T-helper 17 cell (primary cell): ENCODE measurements around the gene MYT1. TPM values are rescaled to one million over a fixed set of nuclear protein-coding genes. Genes with fewer than 3 reads are reported as not detected.
"Not testable (repeated sequence)": the region's sequence is repeated elsewhere in the genome, so short reads cannot be mapped to it uniquely, and the experiment has no call there.

ENCODE experiments used
- ATAC-seq: fragments of 150-1000 bp; cut with Tn5 transposase; 2 replicates; pipeline ENCODE4 v1.10.0; 2021; ENCODE audit warnings: mild to moderate bottlenecking, moderate library complexity
- DNase-seq, 3 donors: peaks; one replicate each; pipeline versions ENCODE4 v3.0.0 to v3.0.0-alpha.2; 2020 to 2021
- H3K9me3 ChIP-seq: one replicate; pipeline ENCODE4 v1.7.0; 2013; ENCODE audit warnings: low read length, mild to moderate bottlenecking; ENCODE audit not compliant: control insufficient read depth, poor library complexity, severe bottlenecking
- H3K27ac Mint-ChIP-seq: one replicate; pipeline ENCODE4 v1.8.0; 2022; ENCODE audit warnings: mild to moderate bottlenecking, moderate library complexity, mixed read lengths
- H3K27me3 Mint-ChIP-seq: one replicate; pipeline ENCODE4 v1.8.0; 2022; ENCODE audit warnings: mixed read lengths
- H3K36me3 Mint-ChIP-seq: one replicate; pipeline ENCODE4 v1.8.0; 2022; ENCODE audit warnings: low read depth, mixed read lengths
- H3K4me1 Mint-ChIP-seq: one replicate; pipeline ENCODE4 v1.8.0; 2022; ENCODE audit warnings: mild to moderate bottlenecking, mixed read lengths
- H3K4me3 Mint-ChIP-seq: one replicate; pipeline ENCODE4 v1.8.0; 2022; ENCODE audit warnings: mild to moderate bottlenecking, moderate library complexity, mixed read lengths
- total RNA-seq, 4 donors: library from RNA in 2 of 4; stranded (reverse) in 2 of 4; gene quantifications; one replicate each; pipeline ENCODE4 v1.2.3 and lab custom pipeline; 2022 to 2026

MYT1 gene
- total RNA-seq (not detected), total RNA-seq (lab: John Stamatoyannopoulos, UW) (0 reads per million in 2 donors)

DNA sequence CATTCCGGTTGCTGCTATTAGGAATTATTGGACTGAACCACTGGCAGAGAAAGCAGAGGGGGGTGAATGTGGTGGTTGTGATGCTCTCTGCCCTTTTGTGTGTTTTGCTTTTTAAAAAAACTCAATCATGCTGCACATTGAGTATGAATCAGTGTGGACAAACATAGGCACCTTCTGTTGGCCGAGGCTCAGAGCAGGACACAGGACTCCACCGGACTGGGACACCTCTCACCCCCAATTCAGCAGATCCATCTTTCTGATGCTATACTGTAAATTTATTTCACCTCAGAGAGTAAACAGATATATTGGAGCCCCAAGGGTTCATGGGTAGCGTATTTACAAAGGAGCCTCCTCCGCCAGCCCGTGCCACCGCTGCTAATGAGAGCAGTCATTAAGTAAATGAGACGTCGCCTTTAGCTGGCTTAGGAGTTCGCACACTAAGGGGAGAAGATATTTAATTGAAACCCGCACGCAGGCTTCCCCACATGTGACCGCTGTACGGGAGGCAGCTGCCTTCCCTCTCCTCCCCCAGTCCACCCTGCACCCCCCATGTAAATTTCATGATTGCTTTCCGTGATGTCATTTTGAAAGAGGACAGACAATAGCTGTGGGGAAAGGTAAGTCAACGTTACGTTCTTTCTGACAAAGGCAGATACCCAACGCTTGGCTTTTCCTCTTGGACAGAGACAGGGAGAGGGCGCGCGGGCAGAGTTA lies at the start of gene MYT1:
Gene MYT1, plus strand, starts transcription at position 330 of the 714 bp plus-strand sequence. CDS start 34,410 bp downstream, outside the sequence.
- no peaks in the 10 kb centered on the region for H3K9me3 ChIP-seq
- DNase-seq (no peak), ATAC-seq (no peak)
- Mint-ChIP-seq H3K27me3 (peaks cover 78% of the 10 kb centered on the region), H3K36me3 (no peaks in the 10 kb centered on the region), H3K4me3 (no peak within 1 kb of the TSS), H3K27ac (no peak within 1 kb of the TSS), H3K4me1 (peaks cover 4% of the 10 kb centered on the region)

DNA sequence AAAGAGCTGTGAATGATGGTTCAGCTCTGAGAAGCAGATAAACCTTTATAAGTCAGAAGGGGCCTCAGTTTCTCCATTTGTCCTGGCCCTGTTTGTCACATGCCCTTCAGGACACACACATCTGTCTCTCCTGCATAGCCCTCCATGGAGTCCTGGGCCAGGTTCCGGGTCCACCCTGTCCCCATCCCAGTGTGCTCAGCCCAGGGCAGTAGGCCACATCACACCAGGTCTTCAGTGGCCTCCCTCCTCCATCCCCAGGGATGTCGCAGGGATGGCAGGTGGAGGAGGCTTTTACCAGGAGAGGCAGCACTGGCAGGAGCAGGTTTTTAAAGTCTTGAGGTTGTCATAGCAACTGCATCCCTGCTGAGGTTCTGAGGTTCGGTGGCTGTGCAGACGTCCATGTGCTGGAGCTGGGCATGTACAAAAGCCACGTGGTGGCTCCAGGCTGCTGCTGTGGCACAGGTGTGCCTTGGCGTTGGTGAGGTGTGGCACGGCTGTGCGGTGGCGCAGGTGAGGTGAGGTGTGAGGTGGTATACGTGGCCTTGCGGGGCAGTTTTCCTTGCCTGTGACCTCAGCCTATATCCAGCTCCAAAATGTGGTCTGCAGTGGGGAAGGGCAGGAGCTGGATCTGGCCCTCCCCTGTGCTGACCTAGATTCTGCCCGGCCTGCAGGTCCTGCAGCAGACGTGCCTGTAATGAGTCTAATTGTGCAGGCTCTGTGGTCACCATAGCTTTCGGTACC lies 48.9 kb upstream of the MYT1 start:
- H3K9me3 ChIP-seq: no peaks in the 10 kb centered on the region
- peaks cover 8% of the 10 kb centered on the region for H3K4me1 Mint-ChIP-seq
- H3K27me3 Mint-ChIP-seq: no peaks in the 10 kb centered on the region
- H3K27ac Mint-ChIP-seq: no peak overlapping the region
- no peak for ATAC-seq
- DNase-seq: no peak
- no peaks in the 10 kb centered on the region for H3K36me3 Mint-ChIP-seq
- H3K4me3 Mint-ChIP-seq: no peak overlapping the region

DNA sequence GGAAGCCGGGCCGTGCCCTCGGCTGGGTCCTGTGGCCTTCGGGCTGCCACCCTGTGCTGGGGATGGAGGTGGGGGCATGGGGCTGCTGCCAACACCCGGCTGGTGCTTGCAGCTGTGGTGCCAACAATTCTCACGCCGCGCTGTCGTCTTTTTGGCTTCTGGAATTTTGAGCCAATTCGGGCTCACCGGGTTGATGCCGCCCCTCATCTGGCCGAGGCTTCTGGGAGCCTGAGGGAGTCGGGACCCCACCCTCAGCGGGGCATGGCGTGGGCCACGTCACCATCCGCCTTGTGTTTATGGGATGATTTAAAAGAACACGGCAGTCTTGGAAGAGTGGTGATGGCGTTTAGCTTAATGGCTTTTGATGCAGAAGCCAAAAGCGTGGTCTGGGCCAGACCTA lies 48.2 kb upstream of the MYT1 start:
- no peaks in the 10 kb centered on the region for H3K27me3 Mint-ChIP-seq
- DNase-seq (no peak), ATAC-seq (no peak)
- H3K36me3 Mint-ChIP-seq: no peaks in the 10 kb centered on the region
- no peaks in the 10 kb centered on the region for H3K9me3 ChIP-seq
- no peak overlapping the region for H3K4me3 Mint-ChIP-seq
- H3K27ac Mint-ChIP-seq: no peak overlapping the region
- peaks cover 10% of the 10 kb centered on the region for H3K4me1 Mint-ChIP-seq

DNA sequence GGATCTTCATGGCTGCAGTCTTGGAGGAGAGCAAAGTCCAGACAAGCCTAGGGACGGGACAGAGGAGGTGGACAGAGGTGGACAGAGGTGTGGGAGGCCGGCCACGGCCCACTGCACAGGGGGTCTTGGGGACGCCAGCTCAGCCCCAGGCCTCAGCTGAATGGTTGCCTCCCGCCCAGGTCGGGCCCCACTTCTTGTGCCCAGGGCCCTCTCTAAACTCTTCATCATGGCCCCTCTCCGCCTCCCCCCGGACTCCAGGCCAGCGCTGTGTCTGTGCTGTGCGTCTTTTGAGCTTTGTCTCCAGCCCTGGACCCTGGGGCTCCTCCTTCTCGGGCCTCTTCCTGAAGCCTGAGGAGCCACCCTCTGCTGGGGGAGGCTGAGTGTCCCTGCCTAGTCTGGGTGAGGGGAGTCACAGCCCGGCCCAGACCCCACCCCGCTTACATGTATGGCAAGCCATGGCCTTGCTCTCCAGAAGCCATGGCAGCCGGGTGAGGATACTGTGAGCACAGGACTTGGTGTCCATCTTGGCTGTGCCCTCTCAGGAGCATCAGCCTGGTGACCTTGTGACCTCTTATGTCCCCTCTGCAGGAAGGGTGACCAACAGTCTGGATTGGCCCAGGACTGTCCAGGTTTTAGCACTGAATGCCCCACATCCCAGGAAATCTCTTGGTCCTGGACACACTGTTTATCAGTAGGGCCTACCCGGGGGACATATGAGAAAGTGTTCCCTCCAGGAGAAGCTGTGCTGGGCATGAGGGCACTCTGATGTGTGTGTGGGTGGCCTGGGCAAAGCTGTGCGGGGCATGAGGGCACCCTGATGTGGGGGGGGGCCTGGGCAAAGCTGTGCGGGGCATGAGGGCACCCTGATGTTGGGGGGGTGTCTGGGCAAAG lies 47.5 kb upstream of the MYT1 start:
- Mint-ChIP-seq H3K4me3 (no peak overlapping the region), H3K27me3 (peaks cover 6% of the 10 kb centered on the region), H3K4me1 (peaks cover 10% of the 10 kb centered on the region), H3K27ac (no peak overlapping the region), H3K36me3 (peaks cover 2% of the 10 kb centered on the region)
- ATAC-seq (no peak), DNase-seq (no peak)
- no peaks in the 10 kb centered on the region for H3K9me3 ChIP-seq

DNA sequence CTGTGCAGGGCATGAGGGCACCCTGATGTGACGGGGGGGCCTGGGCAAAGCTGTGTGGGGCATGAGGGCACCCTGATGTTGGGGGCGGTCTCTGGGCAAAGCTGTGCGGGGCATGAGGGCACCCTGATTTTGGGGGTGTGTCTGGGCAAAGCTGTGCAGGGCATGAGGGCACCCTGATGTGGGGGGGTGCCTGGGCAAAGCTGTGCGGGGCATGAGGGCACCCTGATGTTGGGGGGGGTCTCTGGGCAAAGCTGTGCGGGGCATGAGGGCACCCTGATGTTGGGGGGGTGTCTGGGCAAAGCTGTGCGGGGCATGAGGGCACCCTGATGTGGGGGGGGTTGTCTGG lies 46.8 kb upstream of the MYT1 start:
- not testable (repeated sequence) for H3K36me3 Mint-ChIP-seq, H3K9me3 ChIP-seq, H3K4me3 Mint-ChIP-seq, DNase-seq, ATAC-seq, H3K27ac Mint-ChIP-seq
- peaks cover 11% of the 10 kb centered on the region for H3K27me3 Mint-ChIP-seq
- peaks cover 10% of the 10 kb centered on the region for H3K4me1 Mint-ChIP-seq

DNA sequence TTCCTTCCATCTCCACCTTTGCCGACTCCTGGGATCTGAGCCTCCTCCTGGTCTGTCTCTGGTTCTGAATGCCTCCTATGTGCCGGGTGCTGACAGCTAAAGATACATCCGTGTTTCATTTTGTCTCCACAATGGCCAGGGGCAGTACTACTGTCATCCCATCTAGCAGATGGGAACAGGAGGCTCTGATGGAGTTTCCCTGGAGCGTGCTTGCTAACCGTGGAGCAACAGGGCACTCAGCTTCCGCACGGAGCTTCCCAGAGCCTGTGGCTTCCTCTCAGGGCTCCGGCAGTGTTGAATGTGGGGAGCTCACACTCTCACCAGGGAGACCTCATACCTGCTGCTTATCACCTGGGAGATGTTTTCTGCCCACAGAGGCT lies 45.0 kb upstream of the MYT1 start:
- peaks cover 10% of the 10 kb centered on the region for H3K4me1 Mint-ChIP-seq
- peaks cover 11% of the 10 kb centered on the region for H3K27me3 Mint-ChIP-seq
- H3K4me3 Mint-ChIP-seq: no peak overlapping the region
- ATAC-seq (no peak), DNase-seq (no peak)
- H3K27ac Mint-ChIP-seq: peak overlapping the region; percentile 93
- no peaks in the 10 kb centered on the region for H3K9me3 ChIP-seq
- H3K36me3 Mint-ChIP-seq: peaks cover 2% of the 10 kb centered on the region

DNA sequence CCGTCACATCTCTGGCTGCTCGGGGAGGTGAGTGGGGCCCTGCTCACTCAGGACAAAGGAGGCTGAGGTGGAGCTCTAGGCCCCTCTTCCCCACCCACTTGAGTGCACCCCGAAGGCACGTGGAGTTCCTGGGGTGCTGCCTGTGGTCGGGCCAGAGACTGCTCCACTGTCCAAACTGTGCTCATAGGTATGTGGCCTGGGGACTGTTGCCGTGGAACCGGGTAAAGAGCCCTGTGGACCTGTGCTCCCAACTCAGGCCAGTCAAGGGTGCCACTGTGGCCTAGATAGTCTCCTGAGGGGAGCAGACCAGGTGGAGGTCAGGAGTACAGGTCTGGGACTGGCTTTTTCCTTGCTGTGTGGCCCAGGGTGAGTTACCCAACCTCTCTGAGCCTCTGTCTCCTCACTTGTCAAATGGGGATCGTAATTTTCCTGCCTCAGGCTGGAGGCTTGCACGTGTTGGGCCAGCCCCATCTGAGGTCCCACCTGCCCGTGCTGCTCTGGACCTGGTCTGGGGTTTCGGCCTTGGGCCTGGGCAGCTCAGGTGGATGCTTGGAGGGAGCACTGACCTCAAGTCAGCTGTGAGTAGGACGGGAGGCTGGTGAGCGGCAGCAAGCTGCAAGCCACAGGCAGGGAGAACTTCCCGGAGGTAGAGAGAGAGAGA lies 44.4 kb upstream of the MYT1 start:
- peak overlapping the region; percentile 82 for H3K4me3 Mint-ChIP-seq
- peaks cover 11% of the 10 kb centered on the region for H3K27me3 Mint-ChIP-seq
- H3K4me1 Mint-ChIP-seq: peaks cover 10% of the 10 kb centered on the region
- DNase-seq (no peak), ATAC-seq (peak; percentile 7)
- H3K27ac Mint-ChIP-seq: peak overlapping the region; percentile 93
- peaks cover 2% of the 10 kb centered on the region for H3K36me3 Mint-ChIP-seq
- H3K9me3 ChIP-seq: no peaks in the 10 kb centered on the region

DNA sequence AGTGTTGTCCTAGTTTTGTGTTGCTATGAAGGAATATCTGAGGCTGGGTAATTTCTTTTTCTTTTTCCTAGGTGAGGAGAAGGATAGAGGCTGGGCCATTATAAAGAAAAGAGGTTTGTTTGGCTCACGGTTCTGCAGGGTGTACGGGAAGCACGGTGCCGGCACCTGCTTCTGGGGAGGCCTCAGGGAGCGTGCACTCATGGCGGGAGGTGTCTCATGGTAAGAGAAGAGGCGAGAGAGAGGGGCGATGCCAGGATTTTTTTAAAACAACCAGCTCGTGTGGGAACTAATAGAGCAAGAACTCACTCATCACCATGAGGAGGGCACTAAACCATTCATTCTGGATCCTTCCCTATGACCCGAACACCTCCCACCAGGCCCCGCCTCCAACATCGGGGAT lies 42.7 kb upstream of the MYT1 start:
- H3K27ac Mint-ChIP-seq: no peak overlapping the region
- peak overlapping the region; percentile 25 for H3K4me3 Mint-ChIP-seq
- DNase-seq (no peak), ATAC-seq (no peak)
- peaks cover 11% of the 10 kb centered on the region for H3K27me3 Mint-ChIP-seq
- no peaks in the 10 kb centered on the region for H3K9me3 ChIP-seq
- H3K4me1 Mint-ChIP-seq: peaks cover 7% of the 10 kb centered on the region
- peaks cover 2% of the 10 kb centered on the region for H3K36me3 Mint-ChIP-seq

DNA sequence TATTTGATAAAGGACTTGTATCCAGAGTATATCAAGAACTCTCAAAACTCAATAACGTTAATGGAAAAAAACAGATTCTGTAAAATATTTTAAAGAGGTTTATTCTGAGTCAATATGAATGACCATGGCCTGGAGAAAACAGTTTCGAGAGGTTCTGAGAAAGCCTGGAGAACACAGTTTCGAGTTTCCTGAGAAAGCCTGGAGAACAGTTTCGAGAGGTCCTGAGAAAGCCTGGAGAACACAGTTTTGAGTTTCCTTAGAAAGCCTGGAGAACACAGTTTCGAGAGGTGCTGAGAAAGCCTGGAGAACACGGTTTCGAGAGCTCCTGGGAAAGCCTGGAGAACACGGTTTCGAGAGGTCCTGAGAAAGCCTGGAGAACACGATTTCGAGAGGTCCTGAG lies 41.3 kb upstream of the MYT1 start:
- H3K4me3 Mint-ChIP-seq, H3K9me3 ChIP-seq, ATAC-seq, DNase-seq, H3K27ac Mint-ChIP-seq, H3K36me3 Mint-ChIP-seq, H3K4me1 Mint-ChIP-seq: not testable (repeated sequence)
- peaks cover 11% of the 10 kb centered on the region for H3K27me3 Mint-ChIP-seq

DNA sequence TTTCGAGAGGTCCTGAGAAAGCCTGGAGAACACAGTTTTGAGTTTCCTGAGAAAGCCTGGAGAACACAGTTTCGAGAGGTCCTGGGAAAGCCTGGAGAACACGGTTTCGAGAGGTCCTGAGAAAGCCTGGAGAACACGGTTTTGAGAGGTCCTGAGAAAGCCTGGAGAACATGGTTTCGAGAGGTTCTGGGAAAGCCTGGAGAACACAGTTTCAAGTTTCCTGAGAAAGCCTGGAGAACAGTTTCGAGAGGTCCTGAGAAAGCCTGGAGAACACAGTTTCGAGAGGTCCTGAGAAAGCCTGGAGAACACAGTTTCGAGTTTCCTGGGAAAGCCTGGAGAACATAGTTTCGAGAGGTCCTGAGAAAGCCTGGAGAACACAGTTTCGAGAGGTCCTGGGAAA lies 40.7 kb upstream of the MYT1 start:
- not testable (repeated sequence) for DNase-seq, H3K36me3 Mint-ChIP-seq, H3K4me1 Mint-ChIP-seq, H3K9me3 ChIP-seq, H3K4me3 Mint-ChIP-seq, H3K27ac Mint-ChIP-seq, ATAC-seq
- peaks cover 15% of the 10 kb centered on the region for H3K27me3 Mint-ChIP-seq

DNA sequence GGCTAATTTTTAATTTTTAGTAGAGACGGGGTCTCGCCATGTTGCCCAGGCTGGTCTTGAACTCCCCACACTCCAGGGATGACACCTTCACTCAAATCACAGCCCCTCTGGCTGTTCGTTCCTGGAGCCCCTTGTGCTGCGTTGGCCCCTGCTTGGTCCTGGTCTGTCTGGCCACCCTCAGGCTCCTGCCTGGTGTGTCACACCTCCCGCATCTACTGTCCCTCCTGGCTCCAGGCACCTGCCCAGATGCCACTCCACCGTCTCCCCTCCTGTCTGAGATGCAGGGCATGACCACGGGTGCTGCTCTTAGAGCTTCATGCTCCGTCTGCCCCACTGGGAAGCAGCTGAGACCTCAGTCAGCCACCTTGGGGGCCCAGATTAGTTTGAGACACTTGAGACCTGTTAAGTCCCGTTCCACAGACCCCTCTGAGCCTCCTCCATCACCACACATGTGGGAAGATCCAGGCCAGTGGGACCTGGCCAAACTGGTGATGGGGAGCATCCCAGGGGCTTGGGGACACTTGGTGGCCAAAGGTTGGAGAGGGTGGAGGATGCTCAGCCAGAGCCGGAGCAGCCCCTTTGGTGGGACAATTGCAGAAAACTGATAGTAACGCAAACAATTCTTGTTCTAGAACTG lies 35.0 kb upstream of the MYT1 start:
- no peak for DNase-seq
- Mint-ChIP-seq H3K27ac (no peak overlapping the region), H3K27me3 (peaks cover 28% of the 10 kb centered on the region), H3K4me3 (no peak overlapping the region), H3K36me3 (peaks cover 2% of the 10 kb centered on the region), H3K4me1 (peaks cover 3% of the 10 kb centered on the region)
- ATAC-seq: no peak
- no peaks in the 10 kb centered on the region for H3K9me3 ChIP-seq

DNA sequence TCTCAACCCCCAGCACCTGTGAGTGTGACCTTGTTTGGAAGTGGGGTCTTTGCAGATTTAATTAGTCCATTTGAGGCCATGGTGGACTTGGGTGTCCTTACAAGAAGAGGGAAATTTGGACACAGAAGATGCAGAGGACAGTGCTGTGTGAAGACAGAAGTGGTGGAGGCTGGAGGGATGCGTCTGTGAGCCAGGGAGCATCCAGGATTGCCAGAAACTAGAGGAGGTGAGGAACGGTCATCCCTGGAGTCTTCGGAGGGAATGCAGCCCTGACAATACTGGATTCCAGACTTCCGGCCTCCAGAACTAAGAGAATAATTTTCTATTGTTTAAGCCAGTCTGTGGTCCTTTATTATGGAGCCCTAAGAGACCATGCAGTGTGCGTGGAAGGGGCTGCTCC lies 34.0 kb upstream of the MYT1 start:
- peaks cover 3% of the 10 kb centered on the region for H3K4me1 Mint-ChIP-seq
- no peak overlapping the region for H3K27ac Mint-ChIP-seq
- DNase-seq (no peak), ATAC-seq (no peak)
- H3K9me3 ChIP-seq: no peaks in the 10 kb centered on the region
- peaks cover 28% of the 10 kb centered on the region for H3K27me3 Mint-ChIP-seq
- no peak overlapping the region for H3K4me3 Mint-ChIP-seq
- H3K36me3 Mint-ChIP-seq: peaks cover 2% of the 10 kb centered on the region
